HCT116 (cell line): ENCODE data around the gene RSRC1. TPM values are rescaled to one million over a fixed set of nuclear protein-coding genes. Genes with fewer than 3 reads are reported as not detected.

Experiments
- ATAC-seq: fragments of 200-7000 bp; cut with Tn5 transposase; 2 replicates; pipeline ENCODE4 v1.9.1; 2020; ENCODE audit warnings: mild to moderate bottlenecking, moderate library complexity
- BruUV-seq: library from RNA; stranded (reverse); fragments of 400-500 nt; replicated peaks from 2 replicates; lab custom pipeline; 2021; lab: Mats Ljungman, UMichigan
- CTCF ChIA-PET: fragments of 300-600 bp; sonication (Branson Sonifier 250); formaldehyde crosslinking; loops from one replicate; lab custom pipeline; 2021; ENCODE audit warnings: antibody characterized with exemption; lab: Charles Lee
- POLR2A ChIA-PET: fragments of 300-600, 350-600 bp; sonication (Branson Sonifier 250); formaldehyde crosslinking; loops from one replicate; lab custom pipeline; 2021; ENCODE audit warnings: antibody characterized with exemption; lab: Charles Lee
- RAD21 ChIA-PET, 2 experiments: fragments of 300-600 bp; sonication (Branson Sonifier 250); formaldehyde crosslinking; loops; one replicate each; lab custom pipeline; 2023; ENCODE audit warnings: low total read pairs in 2 of 2; ENCODE audit not compliant: uncharacterized antibody in 2 of 2, unreplicated experiment in 2 of 2, low non-redundant PET in 1 of 2; lab: Charles Lee
- DNase-seq: peaks from one replicate; pipeline ENCODE4 v3.0.0-alpha.2; 2010; ENCODE audit warnings: low read depth, low spot score
- H2AFZ ChIP-seq: fragments of 200-600 bp; shearing (Covaris generic), sonication (generic); 2 replicates; pipeline ENCODE4 v1.6.1; 2017; ENCODE audit warnings: low read depth, mixed run types, mixed read lengths, antibody characterized with exemption, low read length; ENCODE audit not compliant: poor library complexity, severe bottlenecking
- H3K27ac ChIP-seq: 2 replicates; pipeline ENCODE4 v1.5.1; 2012; ENCODE audit warnings: low read depth, low read length
- H3K27me3 ChIP-seq: fragments of 200-600 bp; sonication (generic); 2 replicates; pipeline ENCODE4 v1.6.1; 2016; ENCODE audit warnings: mixed run types, low read length, mixed read lengths; ENCODE audit not compliant: insufficient read depth
- H3K36me3 ChIP-seq, 2 experiments: fragments of 200-500 bp in 1 of 2; fragments of 200-600 bp in 1 of 2; sonication (Bioruptor generic) in 1 of 2; sonication (generic) in 1 of 2; 2 replicates each; pipeline versions ENCODE4 v1.5.1 to v1.6.1; 2014 to 2016; ENCODE audit warnings: low read length in 2 of 2, inconsistent platforms in 1 of 2, mixed read lengths in 1 of 2, mixed run types in 1 of 2; ENCODE audit not compliant: insufficient read depth in 2 of 2, control insufficient read depth in 1 of 2
- H3K4me1 ChIP-seq, 2 experiments: fragments of 200-600 bp in 1 of 2; sonication (generic) in 1 of 2; 2 replicates each; pipeline versions ENCODE4 v1.5.1 to v1.6.1; 2012 to 2017; ENCODE audit warnings: low read length in 2 of 2, inconsistent platforms in 1 of 2, mild to moderate bottlenecking in 1 of 2, mixed read lengths in 1 of 2, mixed run types in 1 of 2, moderate library complexity in 1 of 2; ENCODE audit not compliant: insufficient read depth in 2 of 2, control insufficient read depth in 1 of 2
- H3K4me2 ChIP-seq: fragments of 200-600 bp; sonication (generic); 2 replicates; pipeline ENCODE4 v1.6.1; 2017; ENCODE audit warnings: mixed run types, low read length, mixed read lengths
- H3K4me3 ChIP-seq, 2 experiments: fragments of 200-600 bp in 1 of 2; sonication (generic) in 1 of 2; replicated peaks in 1 of 2; 2 replicates each; pipeline ENCODE4 v1.5.1; 2011 to 2016; ENCODE audit warnings: low read length in 2 of 2, control low read depth in 1 of 2, low read depth in 1 of 2, mild to moderate bottlenecking in 1 of 2, mixed read lengths in 1 of 2, mixed run types in 1 of 2
- H3K79me2 ChIP-seq: fragments of 200-600 bp; sonication (generic); 2 replicates; pipeline ENCODE4 v1.6.1; 2017; ENCODE audit warnings: mild to moderate bottlenecking, mixed run types, low read length, moderate library complexity, mixed read lengths; ENCODE audit not compliant: insufficient read depth
- H3K9ac ChIP-seq: fragments of 200-600 bp; sonication (generic); 2 replicates; pipeline ENCODE4 v1.6.1; 2016; ENCODE audit warnings: low read length, mixed read lengths
- H3K9me2 ChIP-seq: fragments of 200-600 bp; sonication (generic), shearing (Covaris generic); 2 replicates; pipeline ENCODE4 v1.6.1; 2017; ENCODE audit warnings: mixed run types, mild to moderate bottlenecking, moderate library complexity; ENCODE audit not compliant: insufficient read depth
- H3K9me3 ChIP-seq, 2 experiments: fragments of 200-500 bp in 1 of 2; fragments of 200-600 bp in 1 of 2; sonication (Bioruptor generic) in 1 of 2; sonication (generic) in 1 of 2; 2 replicates each; pipeline ENCODE4 v1.6.1; 2014 to 2017; ENCODE audit warnings: low read length in 2 of 2, mixed read lengths in 2 of 2, inconsistent platforms in 1 of 2, low read depth in 1 of 2, mild to moderate bottlenecking in 1 of 2, mixed run types in 1 of 2, moderate library complexity in 1 of 2; ENCODE audit not compliant: control insufficient read depth in 1 of 2, insufficient read depth in 1 of 2
- H4K20me1 ChIP-seq: fragments of 200-600 bp; sonication (generic), shearing (Covaris generic); 2 replicates; pipeline ENCODE4 v1.6.1; 2017; ENCODE audit warnings: mixed run types, mild to moderate bottlenecking, moderate library complexity; ENCODE audit not compliant: insufficient read depth
- ATF3 ChIP-seq: IDR thresholded peaks from 2 replicates; pipeline ENCODE4 v1.6.1; 2012
- CBX3 ChIP-seq: IDR thresholded peaks from 2 replicates; pipeline ENCODE4 v1.6.1; 2012; ENCODE audit warnings: low read depth
- CTCF ChIP-seq, 3 experiments: fragments of 200-600 bp in 1 of 3; sonication (generic) in 1 of 3; IDR thresholded peaks in 2 of 3; conservative IDR thresholded peaks in 1 of 3; 2 replicates each; pipeline ENCODE4 v1.5.1; 2012 to 2017; ENCODE audit warnings: low read depth in 2 of 3, low read length in 2 of 3, antibody characterized with exemption in 1 of 3, borderline replicate concordance in 1 of 3, control low read depth in 1 of 3, mild to moderate bottlenecking in 1 of 3, mixed read lengths in 1 of 3, mixed run types in 1 of 3, moderate library complexity in 1 of 3; ENCODE audit not compliant: insufficient read depth in 1 of 3
- EGR1 ChIP-seq: IDR thresholded peaks from 2 replicates; pipeline ENCODE4 v1.6.1; 2012; ENCODE audit warnings: low read depth
- ELF1 ChIP-seq: IDR thresholded peaks from 2 replicates; pipeline ENCODE4 v1.6.1; 2012; ENCODE audit warnings: low read depth, borderline replicate concordance
- EZH2 ChIP-seq: fragments of 200-600 bp; sonication (generic); IDR thresholded peaks from 2 replicates; pipeline ENCODE4 v1.6.1; 2017; ENCODE audit warnings: antibody characterized with exemption, mixed run types
- FOSL1 ChIP-seq: IDR thresholded peaks from 2 replicates; pipeline ENCODE4 v1.6.1; 2012; ENCODE audit warnings: low read depth
- MAX ChIP-seq: IDR thresholded peaks from 2 replicates; pipeline ENCODE4 v1.6.1; 2012
- POLR2A ChIP-seq: IDR thresholded peaks from 2 replicates; pipeline ENCODE4 v1.7.0; 2011; ENCODE audit warnings: borderline replicate concordance; ENCODE audit not compliant: insufficient read depth, insufficient read length; ENCODE audit errors: extremely low read depth
- POLR2AphosphoS5 ChIP-seq: IDR thresholded peaks from 2 replicates; pipeline ENCODE4 v1.6.1; 2011; ENCODE audit warnings: mild to moderate bottlenecking, low read depth, low read length, moderate library complexity
- RAD21 ChIP-seq: IDR thresholded peaks from 2 replicates; pipeline ENCODE4 v1.6.1; 2012; ENCODE audit warnings: low read depth, mild to moderate bottlenecking
- SRF ChIP-seq: IDR thresholded peaks from 2 replicates; pipeline ENCODE4 v1.6.1; 2012; ENCODE audit warnings: low read depth
- YY1 ChIP-seq: IDR thresholded peaks from 2 replicates; pipeline ENCODE4 v1.6.1; 2011; ENCODE audit warnings: low read length, low read depth, moderate library complexity, mild to moderate bottlenecking; ENCODE audit not compliant: insufficient replicate concordance; ENCODE audit errors: extremely low read depth
- ZFX ChIP-seq: fragments of 450-650 bp; IDR thresholded peaks from 2 replicates; pipeline ENCODE4 v1.6.1; 2017
- ZNF274 ChIP-seq: fragments of 200-500 bp; sonication (Bioruptor generic); IDR thresholded peaks from 2 replicates; pipeline ENCODE4 v1.6.1; 2014; ENCODE audit warnings: mild to moderate bottlenecking, low read depth, low read length, inconsistent platforms
- intact Hi-C: fragments of 100-400 bp; cut with micrococcal nuclease; formaldehyde crosslinking; loops from 2 replicates; pipeline ENCODE4 v1.10.0; 2022
- total RNA-seq: library from RNA; stranded (reverse); gene quantifications from one replicate; pipeline ENCODE4 v1.2.1, GENCODE V29; 2021; ENCODE audit not compliant: unreplicated experiment

The RSRC1 gene
- total RNA-seq, 1 experiment from 2014 or later = 37.1 TPM

- ATAC-seq = no peak
- Histone ChIP-seq H3K4me2 (no peak overlapping the region), H4K20me1 (no peaks in the 10 kb centered on the region), H3K27ac (no peak overlapping the region), H3K4me3 (no peak overlapping the region), H3K36me3 (no peaks in the 10 kb centered on the region), H3K9ac (no peak overlapping the region), H3K4me1 (peaks cover 0 to 24% of the 10 kb centered on the region in 2 experiments; a peak in 2 of 4 replicates), H3K79me2 (peaks cover 3% of the 10 kb centered on the region), H3K9me3 (no peaks in the 10 kb centered on the region), H3K9me2 (no peaks in the 10 kb centered on the region), H3K27me3 (no peaks in the 10 kb centered on the region), H2AFZ (peak overlapping the region; percentile 91)
- CTCF ChIA-PET = no interaction called here
- intact Hi-C loops = no loop called here
- BruUV-seq = no TSS peak
- DNase-seq = no peak
- no peak for TF ChIP-seq YY1
- no peak for TF ChIP-seq ATF3
- no peak for TF ChIP-seq FOSL1
- no peak for TF ChIP-seq CBX3
- no peak for TF ChIP-seq MAX
- no peak for TF ChIP-seq ZFX
- TF ChIP-seq ELF1 = no peak
- TF ChIP-seq EZH2 = no peak
- TF ChIP-seq CTCF (IDR thresholded peaks at IDR 0.05 in 2 of 3, conservative IDR thresholded peaks at IDR 0.05 in 1 of 3; ENCODE audit: borderline replicate concordance in 1 of 3, insufficient read depth in 1 of 3, low read depth in 2 of 3, low read length in 2 of 3) = no peak
- no peak for TF ChIP-seq POLR2AphosphoS5
- no peak for TF ChIP-seq POLR2A
- no peak for TF ChIP-seq EGR1
- TF ChIP-seq SRF = no peak
- no peak for TF ChIP-seq RAD21
- no peak for TF ChIP-seq ZNF274
- POLR2A ChIA-PET = interaction anchor here (2.3 kb wide), 1 partner anchor 75 kb away, joined by 11 read pairs; the partner anchor contains the start of gene GFM1
- RAD21 ChIA-PET = no interaction called here
Observed at GRCh38 chr3:158569794-158570193, 459.9 kb downstream of the RSRC1 start.
